Amniotic stem cell (primary cell): Measurements from ENCODE around the gene RERE.

Experiments used
- DNase-seq: peaks from one replicate; lab custom pipeline; 2025; lab: John Stamatoyannopoulos, UW

RERE gene

GRCh38 chr1:8540971-8541370, 276.5 kb downstream of the RERE start:
- DNase-seq: no peak

- no peak for DNase-seq
Observed at GRCh38 chr1:8540261-8540941, 277.0 kb downstream of the RERE start.

GRCh38 chr1:8539683-8540082, 277.8 kb downstream of the RERE start:
- no peak for DNase-seq

- no peak for DNase-seq
Observed at GRCh38 chr1:8538502-8538901, 278.9 kb downstream of the RERE start.

- DNase-seq: no peak
Observed at GRCh38 chr1:8537991-8538390, 279.4 kb downstream of the RERE start.

GRCh38 chr1:8536515-8536914, 280.9 kb downstream of the RERE start:
- DNase-seq: no peak

GRCh38 chr1:8533907-8534306, 283.5 kb downstream of the RERE start:
- no peak for DNase-seq

- DNase-seq: no peak
Observed at GRCh38 chr1:8533124-8533523, 284.3 kb downstream of the RERE start.

GRCh38 chr1:8529901-8530300, 287.5 kb downstream of the RERE start:
- DNase-seq: no peak

- DNase-seq: no peak
Observed at GRCh38 chr1:8527941-8528340, 289.5 kb downstream of the RERE start.

- DNase-seq: peak; percentile 70
Observed at GRCh38 chr1:8525558-8526275, 291.7 kb downstream of the RERE start.

GRCh38 chr1:8525216-8525557, 292.3 kb downstream of the RERE start:
- no peak for DNase-seq

- no peak for DNase-seq
Observed at GRCh38 chr1:8524627-8525157, 292.7 kb downstream of the RERE start.

- DNase-seq: no peak
Observed at GRCh38 chr1:8523666-8524206, 293.7 kb downstream of the RERE start.

- no peak for DNase-seq
Observed at GRCh38 chr1:8520483-8520966, 296.9 kb downstream of the RERE start.

- no peak for DNase-seq
Observed at GRCh38 chr1:8519167-8519566, 298.3 kb downstream of the RERE start.

GRCh38 chr1:8518490-8518801, 299.0 kb downstream of the RERE start:
- no peak for DNase-seq

GRCh38 chr1:8517661-8518489, 299.6 kb downstream of the RERE start:
- DNase-seq: no peak

GRCh38 chr1:8516793-8517556, 300.5 kb downstream of the RERE start:
- DNase-seq: no peak

- DNase-seq: no peak
Observed at GRCh38 chr1:8516278-8516777, 301.1 kb downstream of the RERE start.

GRCh38 chr1:8512504-8512903, 304.9 kb downstream of the RERE start:
- no peak for DNase-seq
